CD4-positive, CD25-positive, alpha-beta regulatory T cell (primary cell): ENCODE measurements around the gene DNAJB8. TPM values are rescaled to one million over a fixed set of nuclear protein-coding genes. Genes with fewer than 3 reads are reported as not detected.

Experiments
- ATAC-seq, 2 donors: fragments of 150-1000 bp; cut with Tn5 transposase; one replicate each; pipeline ENCODE4 v1.10.0; 2021; ENCODE audit warnings: low read depth in 2 of 2, moderate number of reproducible peaks in 2 of 2, moderate library complexity in 1 of 2
- DNase-seq, 3 donors: peaks; one replicate each; pipeline versions ENCODE4 v3.0.0 to v3.0.0-alpha.2; 2012 to 2022; ENCODE audit warnings: mixed read lengths in 1 of 3
- H3K27ac ChIP-seq: one replicate; pipeline ENCODE4 v1.7.0; 2013; ENCODE audit warnings: mild to moderate bottlenecking, low read length; ENCODE audit not compliant: insufficient read depth, poor library complexity, severe bottlenecking
- H3K27me3 ChIP-seq: one replicate; pipeline ENCODE4 v1.7.0; 2013; ENCODE audit warnings: low read length; ENCODE audit not compliant: control insufficient read depth, insufficient read depth
- H3K36me3 ChIP-seq: one replicate; pipeline ENCODE4 v1.7.0; 2013; ENCODE audit warnings: mild to moderate bottlenecking, low read length, moderate library complexity; ENCODE audit not compliant: control insufficient read depth, insufficient read depth
- H3K4me1 ChIP-seq: 2 replicates; pipeline ENCODE4 v1.7.0; 2013; ENCODE audit warnings: mild to moderate bottlenecking, low read length; ENCODE audit not compliant: insufficient read depth, control insufficient read depth, poor library complexity, severe bottlenecking
- H3K4me3 ChIP-seq: one replicate; pipeline ENCODE4 v1.7.0; 2013; ENCODE audit warnings: low read depth, mild to moderate bottlenecking, low read length, moderate library complexity
- H3K9me3 ChIP-seq, 2 experiments: 1 replicate in 1 of 2; 2 replicates in 1 of 2; pipeline ENCODE4 v1.7.0; 2013; ENCODE audit warnings: low read length in 2 of 2, mild to moderate bottlenecking in 1 of 2, moderate library complexity in 1 of 2; ENCODE audit not compliant: control insufficient read depth in 2 of 2
- H3K27ac Mint-ChIP-seq, 3 donors: one replicate each; pipeline ENCODE4 v1.8.0; 2020 to 2022; ENCODE audit warnings: mild to moderate bottlenecking in 3 of 3, mixed read lengths in 3 of 3, moderate library complexity in 2 of 3
- H3K27me3 Mint-ChIP-seq: one replicate; pipeline ENCODE4 v1.8.0; 2022; ENCODE audit warnings: mild to moderate bottlenecking, mixed read lengths
- H3K36me3 Mint-ChIP-seq: one replicate; pipeline ENCODE4 v1.8.0; 2020; ENCODE audit warnings: mixed read lengths
- H3K4me1 Mint-ChIP-seq, 4 donors: one replicate each; pipeline ENCODE4 v1.8.0; 2020 to 2022; ENCODE audit warnings: mixed read lengths in 4 of 4, mild to moderate bottlenecking in 1 of 4
- H3K4me3 Mint-ChIP-seq, 4 donors: one replicate each; pipeline ENCODE4 v1.8.0; 2020 to 2022; ENCODE audit warnings: mild to moderate bottlenecking in 4 of 4, mixed read lengths in 4 of 4, moderate library complexity in 3 of 4
- H3K9me3 Mint-ChIP-seq, 7 donors: one replicate each; pipeline ENCODE4 v1.8.0; 2020 to 2022; ENCODE audit warnings: mixed read lengths in 7 of 7, mild to moderate bottlenecking in 3 of 7, moderate library complexity in 2 of 7
- polyA plus RNA-seq, 4 donors: library from polyadenylated mRNA; unstranded; fragments of 300-500 nt; fragmentation: Illumina TruSeq; gene quantifications; one replicate each; pipeline ENCODE4 v1.2.3, GENCODE V29; 2021
- total RNA-seq: library from RNA; stranded (reverse); gene quantifications from one replicate; pipeline ENCODE4 v1.2.3, GENCODE V29; 2022

DNAJB8 gene
- total and polyA plus RNA-seq, 5 donors from 2014 or later = not detected

DNA sequence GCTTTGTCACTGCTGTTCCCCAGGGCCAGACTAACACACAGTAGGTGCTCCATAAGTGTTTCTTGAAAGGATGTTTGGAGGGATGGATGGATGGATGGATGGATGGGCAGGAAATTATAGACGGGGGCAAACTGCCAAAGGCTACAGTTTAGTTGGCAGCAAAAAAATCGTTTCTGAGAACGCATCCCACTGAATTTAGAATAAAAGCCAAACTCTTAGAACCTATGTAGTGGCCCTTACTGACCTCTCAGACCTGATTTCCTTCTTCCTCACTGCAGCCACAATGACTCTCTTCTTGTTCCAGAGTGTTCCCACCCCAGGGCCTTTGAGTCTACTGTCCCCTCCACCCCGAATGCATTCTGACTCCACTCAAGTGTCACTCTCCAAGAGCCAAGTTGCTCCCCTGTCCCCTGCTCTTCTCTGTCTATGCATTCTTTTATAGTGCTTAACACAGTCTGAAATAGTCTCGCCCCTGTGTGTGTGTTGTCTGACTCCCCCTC is 31.5 kb upstream of the DNAJB8 start:
- H3K4me1 ChIP-seq = peaks cover 5% of the 10 kb centered on the region
- H3K27me3 ChIP-seq = peaks cover 10% of the 10 kb centered on the region
- no peak for ATAC-seq
- Mint-ChIP-seq H3K9me3 (peaks cover 0 to 2% (median 0%) of the 10 kb centered on the region in 7 donors), H3K27me3 (peaks cover 68% of the 10 kb centered on the region), H3K4me1 (peaks cover 0 to 12% (median 1%) of the 10 kb centered on the region in 4 donors), H3K4me3 (peak overlapping the region; percentile 3 to 48 (median 46)), H3K36me3 (no peaks in the 10 kb centered on the region), H3K27ac (no peak overlapping the region)
- H3K27ac ChIP-seq = no peak overlapping the region
- no peak for DNase-seq
- H3K36me3 ChIP-seq = no peaks in the 10 kb centered on the region
- no peaks in the 10 kb centered on the region for H3K9me3 ChIP-seq
- no peak overlapping the region for H3K4me3 ChIP-seq

DNA sequence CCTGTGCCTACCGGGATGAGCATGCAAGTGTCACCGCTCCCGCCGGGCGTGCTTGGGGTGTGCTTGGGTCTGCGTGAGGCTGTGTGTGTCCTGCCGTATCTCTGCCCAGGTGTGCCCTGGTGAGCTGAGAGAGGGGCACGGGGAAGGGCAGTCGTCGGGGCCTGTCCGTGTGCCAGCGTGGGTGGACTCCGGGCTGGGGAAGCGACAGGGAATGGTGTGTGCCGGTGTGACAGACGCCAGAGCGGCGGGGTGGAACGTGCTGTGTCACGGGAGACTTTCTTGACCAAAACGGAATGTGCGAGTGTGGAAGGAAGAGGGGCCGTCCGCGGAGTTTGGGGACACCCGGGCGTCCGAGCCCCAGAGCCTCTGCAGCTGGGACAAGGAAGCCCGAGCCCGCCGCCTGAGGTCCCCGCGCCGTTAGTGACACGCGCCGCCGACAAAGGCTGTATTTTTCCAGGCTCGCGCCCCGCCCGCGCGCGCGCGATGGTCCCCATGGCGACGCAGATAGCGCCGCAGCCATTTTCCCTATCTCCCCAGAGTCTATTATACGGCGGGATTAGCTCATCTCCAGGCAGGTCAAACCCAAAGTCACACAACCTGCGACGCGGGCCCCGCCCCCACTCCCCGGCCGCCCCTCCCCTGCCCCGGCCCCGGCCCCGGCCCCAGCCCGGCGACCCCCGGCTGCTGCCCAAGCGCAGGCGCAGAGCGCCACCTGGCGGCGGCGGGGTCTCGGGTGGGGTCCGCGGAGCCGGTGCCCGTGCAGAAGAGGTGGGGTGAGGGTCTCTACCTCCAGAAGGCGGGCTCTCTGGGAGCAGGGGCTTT is 30.8 kb upstream of the DNAJB8 start:
- ATAC-seq (peak; percentile 53 to 55), DNase-seq (peak; percentile 35 to 57 (median 55))
- Mint-ChIP-seq H3K27me3 (peaks cover 69% of the 10 kb centered on the region), H3K4me1 (peaks cover 0 to 14% (median 1%) of the 10 kb centered on the region in 4 donors), H3K4me3 (peak overlapping the region; percentile 70 to 79 (median 76)), H3K27ac (no peak overlapping the region), H3K36me3 (no peaks in the 10 kb centered on the region), H3K9me3 (peaks cover 0 to 2% (median 0%) of the 10 kb centered on the region in 7 donors)
- Histone ChIP-seq H3K36me3 (no peaks in the 10 kb centered on the region), H3K4me1 (peaks cover 11% of the 10 kb centered on the region), H3K27ac (no peak overlapping the region), H3K4me3 (no peak overlapping the region), H3K9me3 (no peaks in the 10 kb centered on the region), H3K27me3 (peaks cover 10% of the 10 kb centered on the region)

DNA sequence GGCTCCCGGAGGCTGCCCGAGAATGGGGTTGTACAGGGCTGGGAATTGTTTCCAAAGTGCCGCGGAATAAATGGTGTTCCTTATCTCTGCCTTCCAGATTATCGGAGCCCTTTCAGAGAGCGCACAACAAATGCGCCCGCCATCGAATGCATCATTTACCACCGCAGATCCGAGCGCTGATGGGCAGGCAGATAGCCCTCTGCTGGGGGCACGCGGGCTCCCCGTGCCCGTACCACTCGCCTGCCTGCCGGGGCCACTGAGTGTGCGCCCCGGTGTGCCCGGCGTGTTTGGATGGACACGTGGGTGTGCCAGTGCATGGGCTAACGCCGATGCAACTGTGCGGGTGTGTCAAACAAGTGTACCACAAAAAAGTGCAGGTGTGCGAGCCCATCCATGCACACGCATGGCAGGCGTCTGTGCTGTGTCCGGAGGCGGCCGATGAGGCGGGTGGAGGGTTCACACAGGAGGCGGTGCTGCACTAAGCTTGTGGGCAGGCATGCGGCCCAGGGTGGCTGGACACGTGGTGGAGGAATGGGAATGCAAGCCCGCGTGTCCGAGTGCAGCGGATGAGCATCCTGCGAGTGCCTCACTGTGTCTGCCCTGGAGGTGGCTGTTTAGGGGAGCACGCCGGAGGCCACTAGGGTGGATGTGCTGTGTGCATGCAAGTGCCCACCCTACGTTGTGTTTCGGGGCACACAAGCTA is 30.1 kb upstream of the DNAJB8 start:
- peaks cover 0 to 19% (median 1%) of the 10 kb centered on the region in 4 donors for H3K4me1 Mint-ChIP-seq
- no peak for ATAC-seq

DNA sequence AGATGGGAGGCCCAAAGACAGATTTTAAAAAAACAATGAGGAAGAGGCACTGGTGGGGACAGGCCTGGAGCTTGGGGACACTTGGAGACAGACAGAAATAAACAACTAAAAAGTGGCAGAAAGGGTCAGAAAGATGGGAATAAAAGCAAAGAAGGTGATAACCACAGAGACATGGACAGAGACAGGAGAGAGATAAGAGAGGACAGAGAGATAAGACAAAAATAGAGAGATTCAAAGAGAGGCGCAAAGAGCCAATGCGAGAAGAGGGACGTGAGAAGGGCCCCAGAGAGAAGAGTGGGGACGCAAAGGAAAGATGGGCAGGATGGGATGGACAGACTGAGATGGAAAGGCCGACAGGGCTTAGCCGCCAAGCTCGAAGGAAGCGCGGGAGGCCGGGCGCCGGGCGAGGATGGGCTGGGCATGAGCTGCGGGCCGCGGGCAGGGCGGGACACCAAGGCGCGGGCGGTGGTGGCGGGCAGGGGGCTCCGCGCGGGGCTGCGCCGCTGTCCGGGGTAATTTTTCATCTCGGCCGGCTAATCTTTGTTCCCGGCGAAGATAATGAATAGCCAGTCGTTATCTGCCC is 29.4 kb upstream of the DNAJB8 start:
- H3K27ac Mint-ChIP-seq = peak overlapping the region in 1 of 3 donors; percentile 96
- peaks cover 0 to 24% (median 1%) of the 10 kb centered on the region in 4 donors for H3K4me1 Mint-ChIP-seq

More for the DNA sequence above, 30.1 kb upstream of the DNAJB8 start:
- Mint-ChIP-seq H3K27me3 (peaks cover 67% of the 10 kb centered on the region), H3K4me3 (peak overlapping the region; percentile 70 to 79 (median 76)), H3K36me3 (no peaks in the 10 kb centered on the region), H3K27ac (peak overlapping the region in 1 of 3 donors; percentile 89), H3K9me3 (peaks cover 0 to 2% (median 0%) of the 10 kb centered on the region in 7 donors)
- no peak for DNase-seq
- H3K36me3 ChIP-seq = no peaks in the 10 kb centered on the region
- H3K27ac ChIP-seq = no peak overlapping the region
- H3K9me3 ChIP-seq = no peaks in the 10 kb centered on the region
- no peak overlapping the region for H3K4me3 ChIP-seq
- H3K27me3 ChIP-seq = peaks cover 10% of the 10 kb centered on the region
- peaks cover 18% of the 10 kb centered on the region for H3K4me1 ChIP-seq

DNA sequence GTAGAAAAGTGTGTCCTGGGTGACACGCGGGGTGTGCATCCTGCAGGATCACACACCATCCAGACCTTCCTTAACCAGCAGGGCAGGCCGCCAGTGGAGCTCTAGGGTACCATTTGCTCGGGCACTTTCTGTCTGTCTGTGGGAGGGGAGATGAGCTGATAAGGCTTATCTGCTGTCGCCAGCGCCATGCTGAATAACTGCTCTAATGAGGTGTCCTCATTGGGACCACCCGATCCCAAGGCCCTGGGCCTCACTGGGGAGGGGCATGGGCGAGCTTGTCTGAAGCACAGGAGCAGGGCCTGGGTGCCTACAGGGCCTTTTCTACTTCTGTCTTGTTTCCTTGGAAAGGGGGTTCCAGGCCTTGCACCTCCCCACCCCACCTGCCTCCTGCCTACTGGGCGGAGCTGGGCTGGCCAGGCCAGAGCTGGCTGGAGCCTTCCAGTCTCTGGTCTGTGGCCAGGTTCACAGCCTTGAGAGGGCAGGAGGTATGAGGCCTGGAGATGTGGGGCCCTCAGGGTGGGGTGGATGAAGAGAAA is 28.8 kb upstream of the DNAJB8 start:
- H3K27ac ChIP-seq = no peak overlapping the region
- ATAC-seq (no peak), DNase-seq (no peak)
- peaks cover 13% of the 10 kb centered on the region for H3K27me3 ChIP-seq
- peaks cover 28% of the 10 kb centered on the region for H3K4me1 ChIP-seq
- H3K4me1 Mint-ChIP-seq = peaks cover 0 to 28% (median 2%) of the 10 kb centered on the region in 4 donors
- no peaks in the 10 kb centered on the region for H3K36me3 Mint-ChIP-seq
- no peak overlapping the region for H3K27ac Mint-ChIP-seq
- H3K4me3 Mint-ChIP-seq = peak overlapping the region in 2 of 4 donors; percentile 79 to 81
- H3K9me3 ChIP-seq = no peaks in the 10 kb centered on the region
- H3K4me3 ChIP-seq = no peak overlapping the region
- H3K27me3 Mint-ChIP-seq = peaks cover 67% of the 10 kb centered on the region
- H3K9me3 Mint-ChIP-seq = peaks cover 0 to 2% (median 0%) of the 10 kb centered on the region in 7 donors
- H3K36me3 ChIP-seq = no peaks in the 10 kb centered on the region

More for the DNA sequence above, 29.4 kb upstream of the DNAJB8 start:
- H3K27ac ChIP-seq = no peak overlapping the region
- DNase-seq (no peak), ATAC-seq (no peak)
- Mint-ChIP-seq H3K27me3 (peaks cover 67% of the 10 kb centered on the region), H3K4me3 (peak overlapping the region; percentile 23 to 79 (median 65)), H3K36me3 (no peaks in the 10 kb centered on the region), H3K9me3 (peaks cover 0 to 2% (median 0%) of the 10 kb centered on the region in 7 donors)
- H3K4me1 ChIP-seq = peaks cover 24% of the 10 kb centered on the region
- H3K9me3 ChIP-seq = no peaks in the 10 kb centered on the region
- no peaks in the 10 kb centered on the region for H3K36me3 ChIP-seq
- peaks cover 13% of the 10 kb centered on the region for H3K27me3 ChIP-seq
- no peak overlapping the region for H3K4me3 ChIP-seq

DNA sequence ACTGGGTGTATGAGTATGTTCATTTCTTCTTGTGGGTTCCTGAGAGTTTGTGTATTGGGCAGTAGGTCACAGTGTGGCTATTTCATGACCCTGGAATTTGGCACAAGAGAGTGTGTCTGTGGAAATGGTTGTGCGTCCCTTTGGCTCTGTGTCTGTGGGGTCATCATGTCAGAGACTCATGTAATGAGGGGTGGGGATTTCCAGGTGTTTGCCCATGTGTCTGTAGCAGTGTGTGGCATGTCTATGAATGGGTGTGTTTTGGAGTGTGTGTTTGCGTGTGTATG is 27.6 kb upstream of the DNAJB8 start:
- Histone ChIP-seq H3K27ac (no peak overlapping the region), H3K4me3 (no peak overlapping the region), H3K4me1 (peaks cover 40% of the 10 kb centered on the region), H3K27me3 (peaks cover 13% of the 10 kb centered on the region), H3K36me3 (no peaks in the 10 kb centered on the region), H3K9me3 (no peaks in the 10 kb centered on the region)
- Mint-ChIP-seq H3K36me3 (no peaks in the 10 kb centered on the region), H3K27me3 (peaks cover 68% of the 10 kb centered on the region), H3K27ac (no peak overlapping the region), H3K9me3 (peaks cover 0 to 3% (median 0%) of the 10 kb centered on the region in 7 donors), H3K4me1 (peaks cover 0 to 37% (median 4%) of the 10 kb centered on the region in 4 donors), H3K4me3 (peak overlapping the region in 1 of 4 donors; percentile 54)
- DNase-seq (no peak), ATAC-seq (no peak)

DNA sequence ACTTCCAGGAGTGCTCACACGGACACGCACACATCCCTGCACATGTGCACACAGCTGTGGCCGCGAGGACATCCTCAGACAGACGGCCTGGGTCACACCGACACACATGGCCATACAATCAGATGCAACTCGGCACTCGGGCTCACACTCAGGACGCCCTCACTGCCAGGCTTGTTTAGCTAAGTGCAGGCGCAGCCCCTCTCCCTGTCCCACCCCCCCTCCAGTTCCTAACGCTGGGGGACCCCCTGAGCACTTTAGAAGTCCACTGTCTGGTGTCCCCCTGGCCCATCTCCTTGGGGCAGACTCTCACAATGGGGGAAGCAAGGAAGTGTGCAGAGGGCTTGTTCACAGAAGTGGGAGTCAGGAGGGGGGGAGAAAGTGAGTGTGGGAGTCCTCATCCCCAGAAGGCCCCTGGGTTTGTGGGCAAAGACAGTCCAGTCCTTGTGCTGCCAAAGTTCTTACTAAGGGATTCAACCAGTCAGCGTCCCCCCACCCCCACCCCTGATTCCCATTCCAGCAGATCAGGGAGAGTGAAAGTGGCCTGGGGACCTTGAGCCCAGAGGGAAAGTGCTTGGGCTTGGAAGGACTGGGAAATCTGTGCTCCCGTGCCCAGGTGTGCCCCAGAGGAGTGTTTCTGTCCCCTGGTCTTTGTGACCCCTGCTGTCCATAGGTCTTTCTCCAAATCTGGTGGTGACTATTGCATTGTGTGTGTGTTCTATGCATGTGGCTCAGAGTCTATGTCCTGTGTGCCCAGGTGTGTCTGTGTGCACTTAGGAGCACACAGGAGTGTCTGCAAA is 27.1 kb upstream of the DNAJB8 start:
- no peak overlapping the region for H3K4me3 ChIP-seq
- no peaks in the 10 kb centered on the region for H3K36me3 ChIP-seq
- no peaks in the 10 kb centered on the region for H3K9me3 ChIP-seq
- H3K27me3 Mint-ChIP-seq = peaks cover 69% of the 10 kb centered on the region
- DNase-seq = no peak
- H3K27ac ChIP-seq = no peak overlapping the region
- no peak overlapping the region for H3K27ac Mint-ChIP-seq
- ATAC-seq = no peak
- H3K4me3 Mint-ChIP-seq = peak overlapping the region in 3 of 4 donors; percentile 26 to 59 (median 54)
- peaks cover 11% of the 10 kb centered on the region for H3K27me3 ChIP-seq
- H3K4me1 ChIP-seq = peaks cover 46% of the 10 kb centered on the region
- H3K9me3 Mint-ChIP-seq = peaks cover 0 to 3% (median 0%) of the 10 kb centered on the region in 7 donors
- H3K4me1 Mint-ChIP-seq = peaks cover 0 to 37% (median 4%) of the 10 kb centered on the region in 4 donors
- no peaks in the 10 kb centered on the region for H3K36me3 Mint-ChIP-seq
